Neural crest cell (in vitro differentiated cells): ENCODE measurements around the gene PIK3R2. TPM values are rescaled to one million over a fixed set of nuclear protein-coding genes. Genes with fewer than 3 reads are reported as not detected.

Source experiments
- DNase-seq: peaks from one replicate; pipeline ENCODE4 v3.0.0; 2021; ENCODE audit warnings: low read depth, mixed read lengths, low spot score
- H3K27ac Mint-ChIP-seq: one replicate; pipeline ENCODE4 v1.8.0; 2021; ENCODE audit warnings: mild to moderate bottlenecking, mixed read lengths; ENCODE audit not compliant: unreplicated experiment
- H3K27me3 Mint-ChIP-seq: 2 replicates; pipeline ENCODE4 v1.8.0; 2021; ENCODE audit warnings: low read depth, mild to moderate bottlenecking, mixed read lengths
- H3K36me3 Mint-ChIP-seq: 2 replicates; pipeline ENCODE4 v1.8.0; 2021; ENCODE audit warnings: low read depth, mild to moderate bottlenecking, mixed read lengths
- H3K4me1 Mint-ChIP-seq: 2 replicates; pipeline ENCODE4 v1.8.0; 2021; ENCODE audit warnings: mixed read lengths
- H3K4me3 Mint-ChIP-seq: one replicate; pipeline ENCODE4 v1.8.0; 2021; ENCODE audit warnings: mild to moderate bottlenecking, mixed read lengths
- H3K9me3 Mint-ChIP-seq: 2 replicates; pipeline ENCODE4 v1.8.0; 2021; ENCODE audit warnings: mixed read lengths
- total RNA-seq: library from RNA; stranded (reverse); gene quantifications from 2 replicates; pipeline ENCODE4 v1.2.1, GENCODE V29; 2021
- TF ChIP-seq, protein P1 (sequence below): fragments of 200-600 bp; sonication (generic); conservative IDR thresholded peaks from 2 replicates; pipeline ENCODE4 v1.5.0; 2021; ENCODE audit warnings: antibody characterized with exemption, mild to moderate bottlenecking

Gene PIK3R2
- total RNA-seq, 1 donor from 2014 or later, result 72.5 TPM

DNA sequence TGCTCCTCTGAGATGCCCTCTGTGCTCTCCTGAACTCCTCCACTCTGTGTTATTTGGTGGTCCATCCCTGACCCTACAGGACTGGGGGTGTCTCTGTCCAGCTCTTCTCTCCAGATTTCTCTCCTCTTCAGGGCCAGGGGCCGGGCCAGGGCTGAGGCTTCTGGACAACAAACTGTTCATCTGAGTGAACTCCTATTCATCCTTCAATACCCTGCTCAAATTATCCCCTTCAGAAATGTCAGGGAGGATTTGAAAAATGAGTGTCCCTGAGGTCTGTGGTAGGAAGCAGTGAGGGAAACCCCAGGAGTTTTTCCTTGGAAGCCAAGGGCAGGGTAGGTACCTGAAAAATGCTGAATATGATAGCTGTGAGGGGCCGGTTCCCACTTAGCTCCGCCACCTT lies 65.6 kb downstream of the PIK3R2 start:
- no peak overlapping the region for H3K27ac Mint-ChIP-seq
- no peaks in the 10 kb centered on the region for H3K36me3 Mint-ChIP-seq
- H3K4me3 Mint-ChIP-seq, result no peak overlapping the region
- no peaks in the 10 kb centered on the region for H3K4me1 Mint-ChIP-seq
- H3K27me3 Mint-ChIP-seq, result peaks cover 41% of the 10 kb centered on the region
- H3K9me3 Mint-ChIP-seq, result no peaks in the 10 kb centered on the region
- TF ChIP-seq, protein P1, sequence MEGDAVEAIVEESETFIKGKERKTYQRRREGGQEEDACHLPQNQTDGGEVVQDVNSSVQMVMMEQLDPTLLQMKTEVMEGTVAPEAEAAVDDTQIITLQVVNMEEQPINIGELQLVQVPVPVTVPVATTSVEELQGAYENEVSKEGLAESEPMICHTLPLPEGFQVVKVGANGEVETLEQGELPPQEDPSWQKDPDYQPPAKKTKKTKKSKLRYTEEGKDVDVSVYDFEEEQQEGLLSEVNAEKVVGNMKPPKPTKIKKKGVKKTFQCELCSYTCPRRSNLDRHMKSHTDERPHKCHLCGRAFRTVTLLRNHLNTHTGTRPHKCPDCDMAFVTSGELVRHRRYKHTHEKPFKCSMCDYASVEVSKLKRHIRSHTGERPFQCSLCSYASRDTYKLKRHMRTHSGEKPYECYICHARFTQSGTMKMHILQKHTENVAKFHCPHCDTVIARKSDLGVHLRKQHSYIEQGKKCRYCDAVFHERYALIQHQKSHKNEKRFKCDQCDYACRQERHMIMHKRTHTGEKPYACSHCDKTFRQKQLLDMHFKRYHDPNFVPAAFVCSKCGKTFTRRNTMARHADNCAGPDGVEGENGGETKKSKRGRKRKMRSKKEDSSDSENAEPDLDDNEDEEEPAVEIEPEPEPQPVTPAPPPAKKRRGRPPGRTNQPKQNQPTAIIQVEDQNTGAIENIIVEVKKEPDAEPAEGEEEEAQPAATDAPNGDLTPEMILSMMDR, result no peak
- DNase-seq, result no peak

Other genes with a start within 250 kb of the PIK3R2 start
- 122 and 126 TPM in 2 replicates for gene CCDC124, start 220.1 kb upstream of the PIK3R2 start, total RNA-seq
- gene KCNN1, start 186.1 kb upstream of the PIK3R2 start, total RNA-seq, result 6.2 and 6.5 TPM in 2 replicates
- 0.56 and 1.2 TPM in 2 replicates for gene ARRDC2, start 145.0 kb upstream of the PIK3R2 start, total RNA-seq
- not detected in 2 replicates for gene IL12RB1, start 66.2 kb upstream of the PIK3R2 start, total RNA-seq
- gene MAST3, start 55.4 kb upstream of the PIK3R2 start, total RNA-seq, result 12.6 and 13.4 TPM in 2 replicates
- gene IFI30, start 20.6 kb downstream of the PIK3R2 start, total RNA-seq, result not detected in 2 replicates
- gene MPV17L2, start 40.1 kb downstream of the PIK3R2 start, total RNA-seq, result 16.9 and 17.2 TPM in 2 replicates
- 9.2 and 9.9 TPM in 2 replicates for gene RAB3A, start 50.9 kb downstream of the PIK3R2 start, total RNA-seq
- gene PDE4C, start 73.3 kb downstream of the PIK3R2 start, total RNA-seq, result 0.09 and 0.25 TPM in 2 replicates
- 2.2 and 2.5 TPM in 2 replicates for gene IQCN, start 121.3 kb downstream of the PIK3R2 start, total RNA-seq
- 73.6 and 85.1 TPM in 2 replicates for gene JUND, start 128.5 kb downstream of the PIK3R2 start, total RNA-seq
- gene LSM4, start 169.9 kb downstream of the PIK3R2 start, total RNA-seq, result 283 and 292 TPM in 2 replicates
- 5.2 and 8.3 TPM in 2 replicates for gene PGPEP1, start 187.4 kb downstream of the PIK3R2 start, total RNA-seq
- gene GDF15, start 233.0 kb downstream of the PIK3R2 start, total RNA-seq, result 1.2 TPM in 2 replicates
- gene LRRC25, start 244.5 kb downstream of the PIK3R2 start, total RNA-seq, result not detected in 2 replicates